GM12878 (cell line): ENCODE measurements around the gene KLHL34.

Experiments used
- MXI1 ChIP-seq: fragments of 150-350 bp; IDR thresholded peaks from 2 replicates; pipeline ENCODE4 v1.6.1; 2011; ENCODE audit warnings: low read depth, mild to moderate bottlenecking, inconsistent platforms, low read length, improper control_type of control experiment
- RAD21 ChIP-seq: IDR thresholded peaks from 2 replicates; pipeline ENCODE4 v1.6.1; 2011; ENCODE audit warnings: mild to moderate bottlenecking, low read depth, low read length, moderate library complexity; ENCODE audit not compliant: insufficient read depth
- SPI1 ChIP-seq: IDR thresholded peaks from 2 replicates; pipeline ENCODE4 v1.6.1; 2011; ENCODE audit warnings: low read depth, mild to moderate bottlenecking, low read length, moderate library complexity, borderline replicate concordance; ENCODE audit not compliant: insufficient read depth
- ZNF622 ChIP-seq: fragments of 450-650 bp; IDR thresholded peaks from 2 replicates; pipeline ENCODE4 v1.6.1; 2017; ENCODE audit warnings: mild to moderate bottlenecking, inconsistent platforms

GRCh38 chrX:21659320-21659719 lies 1.2 kb upstream of the KLHL34 start:
- no peak for TF ChIP-seq SPI1
- TF ChIP-seq ZNF622 = no peak
- no peak for TF ChIP-seq MXI1
- TF ChIP-seq RAD21 = no peak
